Coronary artery (tissue), 2 donors: ENCODE measurements around the gene CFAP77.

ENCODE experiments used
- DNase-seq: peaks from one replicate; pipeline ENCODE4 v3.0.0-alpha.2; 2017; ENCODE audit warnings: low spot score
- H3K27ac ChIP-seq, 2 donors: fragments of 200-600 bp; sonication (generic); one replicate each; pipeline ENCODE4 v1.5.1; 2016 to 2019
- H3K4me3 ChIP-seq: fragments of 200-600 bp; sonication (generic); 2 replicates; pipeline ENCODE4 v1.5.1; 2016; ENCODE audit warnings: mild to moderate bottlenecking, moderate library complexity
- CTCF ChIP-seq: fragments of 200-600 bp; sonication (generic); IDR thresholded peaks from one replicate; pipeline ENCODE4 v1.5.1; 2019; ENCODE audit warnings: antibody characterized with exemption

The CFAP77 gene

GRCh38 chr9:132516301-132516700 is 106.3 kb downstream of the CFAP77 start:
- no peak overlapping the region for H3K4me3 ChIP-seq
- no peak for DNase-seq
- TF ChIP-seq CTCF, result no peak
- H3K27ac ChIP-seq, result no peak overlapping the region

- TF ChIP-seq CTCF, result no peak
- no peak for DNase-seq
- Histone ChIP-seq H3K4me3 (no peak overlapping the region), H3K27ac (no peak overlapping the region)
These were observed 106.9 kb downstream of the CFAP77 start for GRCh38 chr9:132516911-132517310.

- Histone ChIP-seq H3K27ac (no peak overlapping the region), H3K4me3 (no peak overlapping the region)
- DNase-seq, result no peak
- no peak for TF ChIP-seq CTCF
These were observed 108.0 kb downstream of the CFAP77 start for GRCh38 chr9:132517815-132518550.

- Histone ChIP-seq H3K4me3 (no peak overlapping the region), H3K27ac (no peak overlapping the region)
- no peak for DNase-seq
- no peak for TF ChIP-seq CTCF
These were observed 108.6 kb downstream of the CFAP77 start for GRCh38 chr9:132518626-132519025.

- no peak for DNase-seq
- Histone ChIP-seq H3K4me3 (no peak overlapping the region), H3K27ac (no peak overlapping the region)
- TF ChIP-seq CTCF, result no peak
These were observed 109.0 kb downstream of the CFAP77 start for GRCh38 chr9:132519033-132519432.

- Histone ChIP-seq H3K4me3 (no peak overlapping the region), H3K27ac (no peak overlapping the region)
- no peak for DNase-seq
- no peak for TF ChIP-seq CTCF
These were observed 110.6 kb downstream of the CFAP77 start for GRCh38 chr9:132520612-132521011.

GRCh38 chr9:132525308-132526023 is 115.5 kb downstream of the CFAP77 start:
- Histone ChIP-seq H3K27ac (no peak overlapping the region), H3K4me3 (no peak overlapping the region)
- no peak for TF ChIP-seq CTCF
- no peak for DNase-seq
